C4-2B (cell line): ENCODE data around the gene KCNN2.
A peak's percentile ranks its signal among the peaks of the same experiment; 100 is the strongest.

Experiments used
- H3K27ac ChIP-seq: fragments of 450-650 bp; 2 replicates; pipeline ENCODE4 v1.5.1; 2017
- CTCF ChIP-seq: fragments of 450-650 bp; conservative IDR thresholded peaks from 2 replicates; pipeline ENCODE4 v1.5.1; 2017; ENCODE audit warnings: mild to moderate bottlenecking
- ZFX ChIP-seq: fragments of 450-650 bp; IDR thresholded peaks from 2 replicates; pipeline ENCODE4 v1.6.1; 2017

KCNN2 gene

GRCh38 chr5:114335391-114335790, 26.5 kb upstream of the KCNN2 start:
- TF ChIP-seq CTCF = no peak
- no peak for TF ChIP-seq ZFX
- H3K27ac ChIP-seq = no peak overlapping the region

DNA sequence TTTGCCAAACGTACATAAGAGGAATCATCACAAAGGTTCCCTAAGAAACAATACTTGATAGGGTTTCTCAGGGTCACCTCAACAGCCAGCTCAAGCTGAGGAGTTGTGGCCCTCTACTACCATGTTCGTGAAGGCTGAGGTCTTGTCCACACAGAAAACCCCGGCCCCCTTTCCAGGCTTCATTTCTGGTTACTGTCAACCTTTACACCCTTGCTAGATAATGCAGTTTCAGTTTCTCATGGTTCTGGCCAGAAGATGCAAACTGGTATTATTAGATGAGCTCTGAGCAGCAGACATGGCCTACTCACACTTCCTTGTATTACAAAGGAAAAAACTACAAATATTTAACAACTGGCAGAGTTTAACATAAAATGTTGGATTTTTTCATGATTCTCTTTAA, 22.8 kb upstream of the KCNN2 start:
- H3K27ac ChIP-seq = no peak overlapping the region
- TF ChIP-seq CTCF = no peak
- TF ChIP-seq ZFX = no peak

- TF ChIP-seq CTCF (no peak), ZFX (no peak)
- peak overlapping the region; percentile 67 for H3K27ac ChIP-seq
These were observed 15.7 kb upstream of the KCNN2 start for GRCh38 chr5:114346181-114346580.

GRCh38 chr5:114355086-114355830, 6.6 kb upstream of the KCNN2 start:
- no peak for TF ChIP-seq ZFX
- TF ChIP-seq CTCF = no peak
- no peak overlapping the region for H3K27ac ChIP-seq

DNA sequence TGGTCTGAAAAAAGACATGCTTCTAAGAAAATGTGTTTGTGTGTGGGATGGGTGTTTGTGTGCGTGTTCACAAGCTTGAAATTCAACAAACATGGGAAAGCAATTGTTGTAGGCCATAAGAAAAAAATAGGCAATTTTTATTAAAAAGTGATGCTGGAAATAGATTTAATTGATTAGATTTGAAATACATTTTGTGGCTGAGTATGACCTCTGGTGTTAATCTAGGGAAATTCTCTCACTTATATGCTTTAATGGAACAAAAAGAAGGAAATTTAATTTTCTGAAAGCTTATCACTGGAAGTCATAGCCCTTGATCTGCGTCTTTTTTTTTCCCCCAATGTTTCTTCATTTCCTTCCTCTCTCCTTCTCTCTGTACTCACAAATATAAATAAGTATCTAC, 3.5 kb upstream of the KCNN2 start:
- H3K27ac ChIP-seq = no peak overlapping the region
- TF ChIP-seq CTCF (peak; percentile 55), ZFX (no peak)

DNA sequence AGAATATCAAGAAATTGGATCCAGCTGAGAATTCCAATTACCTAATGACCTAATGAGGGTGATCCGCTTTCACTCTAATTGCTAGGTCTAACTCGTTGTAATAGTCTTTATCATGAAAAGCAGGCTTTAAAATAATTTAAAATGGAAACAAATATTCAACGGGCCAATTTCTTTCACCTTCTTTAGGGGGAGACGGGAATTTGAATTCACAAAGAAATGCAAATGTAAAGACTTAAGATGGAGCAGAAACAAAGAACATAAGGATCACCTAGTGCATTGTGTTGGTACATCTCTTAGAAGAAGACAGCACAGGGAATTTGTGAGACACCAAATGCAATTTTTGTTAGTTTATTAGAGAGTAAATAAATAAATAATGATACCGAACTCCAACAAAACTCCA, 1.5 kb upstream of the KCNN2 start:
- no peak for TF ChIP-seq ZFX
- no peak for TF ChIP-seq CTCF
- H3K27ac ChIP-seq = peak overlapping the region; percentile 80; the same call in 1 of the 2 replicates

DNA sequence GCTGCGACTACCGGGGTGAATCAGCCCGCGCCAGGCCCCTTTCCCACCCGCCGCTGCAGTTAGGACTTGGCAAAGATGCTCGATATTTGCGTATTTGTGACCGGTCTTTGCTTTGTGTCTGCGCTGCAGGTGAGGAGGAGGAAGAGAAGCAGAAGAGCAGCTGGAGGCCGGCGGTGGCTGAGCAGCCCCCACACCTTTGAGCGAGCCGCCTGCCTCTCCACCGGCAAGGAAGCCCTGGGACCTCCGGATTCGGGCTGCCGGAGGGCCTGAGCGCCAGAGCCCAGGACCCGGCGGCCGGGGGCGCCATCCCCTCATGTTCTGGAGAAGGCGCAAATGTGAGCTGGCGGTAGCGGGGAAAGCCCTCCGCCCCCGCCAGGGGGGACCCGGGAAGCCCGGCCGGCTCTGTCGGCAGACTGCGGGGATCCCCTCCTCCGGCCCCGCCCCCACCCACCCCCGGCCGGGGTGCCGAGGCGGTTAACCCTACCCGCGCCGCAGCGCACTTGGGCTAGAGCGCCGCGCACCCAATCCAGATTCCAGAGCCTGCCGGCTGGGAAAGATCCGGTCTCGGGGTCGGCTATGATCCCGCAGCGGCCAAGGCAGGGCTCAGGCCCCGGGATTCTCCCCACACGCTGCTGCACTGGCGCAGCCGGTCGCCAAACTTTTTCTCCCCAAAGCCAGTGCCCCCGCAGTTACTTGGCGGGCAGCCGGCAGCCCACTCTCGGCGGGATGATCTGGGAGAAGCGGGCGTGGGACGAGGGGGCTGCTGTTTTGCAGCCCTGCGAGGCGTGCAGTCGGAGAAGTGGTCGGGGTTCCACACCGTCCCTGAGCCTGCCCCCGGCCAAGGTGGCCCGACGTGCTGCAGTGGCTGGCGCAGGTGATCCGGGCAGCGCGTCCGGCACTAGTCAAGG, 800 bp upstream of the KCNN2 start:
- peak overlapping the region; percentile 80 for H3K27ac ChIP-seq
- TF ChIP-seq CTCF (peak; percentile 40), ZFX (no peak)
